ENCODE measurements around the gene KCMF1. TPM values are rescaled to one million over a fixed set of nuclear protein-coding genes. Genes with fewer than 3 reads are reported as not detected.
A peak's percentile ranks its signal among the peaks of the same experiment; 100 is the strongest.

Gene KCMF1
- total and polyA plus RNA-seq, 2 experiments from 2014 or later = 50.8 to 63.0 TPM

GRCh38 chr2:85011098-85011497, 40.1 kb downstream of the KCMF1 start:
- no peaks in the 10 kb centered on the region for H3K27me3 ChIP-seq
- no peaks in the 10 kb centered on the region for H3K9me2 ChIP-seq (replicated peaks; ENCODE audit: insufficient read depth)
- WGBS (ENCODE audit: low lambda C conversion rate, missing lambda C conversion rate) = 98% methylated on average over 3 of the region's 3 CpGs
- no peaks in the 10 kb centered on the region for H3K9me3 ChIP-seq (ENCODE audit: low read depth)
- H3K4me3 ChIP-seq = no peak overlapping the region
- no peak overlapping the region for H3K27ac ChIP-seq
- peaks cover 94% of the 10 kb centered on the region for H3K79me2 ChIP-seq
- no peak for DNase-seq (ENCODE audit: low spot score)
- no peak overlapping the region for H2AFZ ChIP-seq
- H4K20me1 ChIP-seq (ENCODE audit: insufficient read depth, poor library complexity, severe bottlenecking) = peaks cover 64% of the 10 kb centered on the region
- peaks cover 19% of the 10 kb centered on the region for H3K4me1 ChIP-seq (ENCODE audit: insufficient read depth)
- TF ChIP-seq CTCF (IDR thresholded peaks at IDR 0.05; ENCODE audit: poor library complexity) = no peak
- no peak for TF ChIP-seq EZH2 (IDR thresholded peaks at IDR 0.05; ENCODE audit: borderline replicate concordance)
- TF ChIP-seq EZH2phosphoT487 (IDR thresholded peaks at IDR 0.05; ENCODE audit: low read depth, severe bottlenecking, unreplicated experiment) = no peak
- no peak overlapping the region for H3K4me2 ChIP-seq
- no peaks in the 10 kb centered on the region for H3K36me3 ChIP-seq (replicated peaks; ENCODE audit: insufficient read depth, low read depth)

- no peak for TF ChIP-seq CTCF (IDR thresholded peaks at IDR 0.05; ENCODE audit: poor library complexity)
- no peak for TF ChIP-seq EZH2phosphoT487 (IDR thresholded peaks at IDR 0.05; ENCODE audit: low read depth, severe bottlenecking, unreplicated experiment)
- no peak for TF ChIP-seq EZH2 (IDR thresholded peaks at IDR 0.05; ENCODE audit: borderline replicate concordance)
- Histone ChIP-seq H3K27me3 (no peaks in the 10 kb centered on the region), H3K4me2 (no peak overlapping the region), H3K79me2 (peaks cover 94% of the 10 kb centered on the region), H3K9me2 (replicated peaks; ENCODE audit: insufficient read depth) (no peaks in the 10 kb centered on the region), H4K20me1 (ENCODE audit: insufficient read depth, poor library complexity, severe bottlenecking) (peaks cover 70% of the 10 kb centered on the region), H3K27ac (no peak overlapping the region), H2AFZ (no peak overlapping the region), H3K36me3 (replicated peaks; ENCODE audit: insufficient read depth, low read depth) (no peaks in the 10 kb centered on the region), H3K9me3 (ENCODE audit: low read depth) (no peaks in the 10 kb centered on the region), H3K4me3 (no peak overlapping the region), H3K4me1 (ENCODE audit: insufficient read depth) (peaks cover 23% of the 10 kb centered on the region)
- no peak for DNase-seq (ENCODE audit: low spot score)
- WGBS (ENCODE audit: low lambda C conversion rate, missing lambda C conversion rate) = 78% methylated on average over 3 of the region's 3 CpGs
These were observed 40.8 kb downstream of the KCMF1 start for GRCh38 chr2:85011747-85012146.

- no peak overlapping the region for H3K4me2 ChIP-seq
- H3K27ac ChIP-seq = peak overlapping the region; percentile 11
- peaks cover 23% of the 10 kb centered on the region for H3K4me1 ChIP-seq (ENCODE audit: insufficient read depth)
- H4K20me1 ChIP-seq (ENCODE audit: insufficient read depth, poor library complexity, severe bottlenecking) = peaks cover 70% of the 10 kb centered on the region
- H3K36me3 ChIP-seq (replicated peaks; ENCODE audit: insufficient read depth, low read depth) = no peaks in the 10 kb centered on the region
- no peaks in the 10 kb centered on the region for H3K27me3 ChIP-seq
- no peaks in the 10 kb centered on the region for H3K9me2 ChIP-seq (replicated peaks; ENCODE audit: insufficient read depth)
- H3K9me3 ChIP-seq (ENCODE audit: low read depth) = no peaks in the 10 kb centered on the region
- no peak overlapping the region for H3K4me3 ChIP-seq
- 80% methylated on average over 4 of the region's 4 CpGs for WGBS (ENCODE audit: low lambda C conversion rate, missing lambda C conversion rate)
- peaks cover 92% of the 10 kb centered on the region for H3K79me2 ChIP-seq
- TF ChIP-seq EZH2phosphoT487 (IDR thresholded peaks at IDR 0.05; ENCODE audit: low read depth, severe bottlenecking, unreplicated experiment) (no peak), CTCF (IDR thresholded peaks at IDR 0.05; ENCODE audit: poor library complexity) (no peak), EZH2 (IDR thresholded peaks at IDR 0.05; ENCODE audit: borderline replicate concordance) (no peak)
- DNase-seq (ENCODE audit: low spot score) = no peak
- H2AFZ ChIP-seq = no peak overlapping the region
These were observed 41.5 kb downstream of the KCMF1 start for GRCh38 chr2:85012431-85012830.

- Histone ChIP-seq H4K20me1 (ENCODE audit: insufficient read depth, poor library complexity, severe bottlenecking) (peaks cover 72% of the 10 kb centered on the region), H3K27ac (peak overlapping the region; percentile 11), H3K79me2 (peaks cover 89% of the 10 kb centered on the region), H3K9me3 (ENCODE audit: low read depth) (no peaks in the 10 kb centered on the region), H3K4me3 (no peak overlapping the region), H3K36me3 (replicated peaks; ENCODE audit: insufficient read depth, low read depth) (no peaks in the 10 kb centered on the region), H3K27me3 (no peaks in the 10 kb centered on the region), H3K4me1 (ENCODE audit: insufficient read depth) (peaks cover 23% of the 10 kb centered on the region), H3K4me2 (no peak overlapping the region), H3K9me2 (replicated peaks; ENCODE audit: insufficient read depth) (no peaks in the 10 kb centered on the region), H2AFZ (no peak overlapping the region)
- DNase-seq (ENCODE audit: low spot score) = no peak
- 93% methylated on average over 1 of the region's 1 CpG for WGBS (ENCODE audit: low lambda C conversion rate, missing lambda C conversion rate)
- TF ChIP-seq EZH2 (IDR thresholded peaks at IDR 0.05; ENCODE audit: borderline replicate concordance) (no peak), EZH2phosphoT487 (IDR thresholded peaks at IDR 0.05; ENCODE audit: low read depth, severe bottlenecking, unreplicated experiment) (no peak), CTCF (IDR thresholded peaks at IDR 0.05; ENCODE audit: poor library complexity) (no peak)
These were observed 41.9 kb downstream of the KCMF1 start for GRCh38 chr2:85012855-85013254.

Data from hepatocyte (in vitro differentiated cells).